Embryonic facial prominence (tissue), 1 donor: ENCODE results near the gene VPS11.

Source experiments
- DNase-seq: peaks from one replicate; pipeline ENCODE4 v3.0.0-alpha.2; 2016; ENCODE audit errors: extremely low spot score

The VPS11 gene

GRCh38 chr11:119081682-119082260 is 14.2 kb downstream of the VPS11 start:
- DNase-seq: no peak

- DNase-seq: peak; percentile 82
Measured at GRCh38 chr11:119084663-119085436, 17.2 kb downstream of the VPS11 start, which contains the start of gene HMBS. HMBS (plus strand) TSS chr11:119084881; CDS start chr11:119085034, 153 bp downstream.

GRCh38 chr11:119085437-119085847 is 17.8 kb downstream of the VPS11 start:
- DNase-seq: no peak

- no peak for DNase-seq
Measured at GRCh38 chr11:119087123-119087522, 19.5 kb downstream of the VPS11 start.

- DNase-seq: no peak
Measured at GRCh38 chr11:119087747-119088241, 20.2 kb downstream of the VPS11 start.

GRCh38 chr11:119088406-119088805 is 20.8 kb downstream of the VPS11 start:
- no peak for DNase-seq

GRCh38 chr11:119089319-119089718 is 21.7 kb downstream of the VPS11 start:
- no peak for DNase-seq

GRCh38 chr11:119091178-119091577 is 23.6 kb downstream of the VPS11 start:
- no peak for DNase-seq

- DNase-seq: no peak
Measured at GRCh38 chr11:119091966-119092879, 24.6 kb downstream of the VPS11 start.

- DNase-seq: no peak
Measured at GRCh38 chr11:119092880-119093842, 25.5 kb downstream of the VPS11 start.

GRCh38 chr11:119093942-119094815 is 26.6 kb downstream of the VPS11 start:
- DNase-seq: no peak

GRCh38 chr11:119094816-119095065 is 27.1 kb downstream of the VPS11 start:
- no peak for DNase-seq

GRCh38 chr11:119095066-119095880 is 27.7 kb downstream of the VPS11 start:
- DNase-seq: peak; percentile 99

- DNase-seq: no peak
Measured at GRCh38 chr11:119099711-119100110, 32.1 kb downstream of the VPS11 start.

- no peak for DNase-seq
Measured at GRCh38 chr11:119100246-119100970, 32.8 kb downstream of the VPS11 start.

- no peak for DNase-seq
Measured at GRCh38 chr11:119100994-119101758, 33.6 kb downstream of the VPS11 start.

- DNase-seq: peak; percentile 94
Measured at GRCh38 chr11:119101759-119102423, 34.3 kb downstream of the VPS11 start, which contains the start of gene DPAGT1. DPAGT1 (minus strand) TSS chr11:119101853; CDS start chr11:119101655, 198 bp downstream.
